NCI-H446 treated with DMSO at 0.1 percent for 48 hours (cell line): ENCODE results near the gene HSD3B7.

ENCODE experiments used
- DNase-seq: peaks from one replicate; lab custom pipeline; 2025; lab: John Stamatoyannopoulos, UW

Gene HSD3B7

DNA sequence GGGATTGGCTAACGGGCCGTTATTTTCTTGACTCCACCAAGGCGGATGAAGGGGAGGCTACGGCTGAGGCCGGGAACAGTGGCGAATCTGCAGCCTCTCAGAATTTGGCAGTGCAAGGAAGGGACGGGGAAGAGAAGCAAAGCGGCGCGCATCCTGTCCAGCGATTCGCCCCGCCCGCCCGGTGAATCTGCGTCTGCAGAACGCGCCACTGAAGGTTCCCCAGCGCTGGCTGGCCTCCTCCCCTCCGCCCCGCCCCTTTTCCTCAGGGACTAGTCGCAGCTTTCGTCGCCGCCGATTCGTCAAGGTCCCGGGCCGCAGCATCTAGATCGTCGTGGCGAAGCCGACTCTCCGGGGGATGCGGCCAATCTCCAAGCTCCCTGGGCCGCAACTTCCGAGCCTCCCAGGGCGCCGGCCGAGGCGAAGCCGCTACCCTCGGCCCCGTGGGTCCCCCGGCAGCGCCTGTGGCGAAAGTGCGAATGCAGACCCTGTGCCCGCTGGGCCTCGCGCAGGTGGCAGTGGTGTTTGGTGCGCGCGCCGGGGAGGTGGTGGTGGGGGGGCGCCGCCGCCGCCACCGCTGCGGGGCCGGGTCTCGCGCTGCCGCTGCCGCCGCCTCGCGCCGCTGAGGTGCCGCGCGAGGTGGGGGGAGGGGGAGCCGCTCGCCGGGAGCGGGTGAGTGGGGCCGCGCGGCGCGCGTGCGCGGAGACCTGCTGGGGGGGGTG is 27.4 kb upstream of the HSD3B7 start, which contains the start of gene SETD1A:
TSS of gene SETD1A (plus strand) at position 299 of the 719 bp plus-strand sequence. CDS start 978 bp downstream, outside the sequence.
- DNase-seq: peak; percentile 84

DNA sequence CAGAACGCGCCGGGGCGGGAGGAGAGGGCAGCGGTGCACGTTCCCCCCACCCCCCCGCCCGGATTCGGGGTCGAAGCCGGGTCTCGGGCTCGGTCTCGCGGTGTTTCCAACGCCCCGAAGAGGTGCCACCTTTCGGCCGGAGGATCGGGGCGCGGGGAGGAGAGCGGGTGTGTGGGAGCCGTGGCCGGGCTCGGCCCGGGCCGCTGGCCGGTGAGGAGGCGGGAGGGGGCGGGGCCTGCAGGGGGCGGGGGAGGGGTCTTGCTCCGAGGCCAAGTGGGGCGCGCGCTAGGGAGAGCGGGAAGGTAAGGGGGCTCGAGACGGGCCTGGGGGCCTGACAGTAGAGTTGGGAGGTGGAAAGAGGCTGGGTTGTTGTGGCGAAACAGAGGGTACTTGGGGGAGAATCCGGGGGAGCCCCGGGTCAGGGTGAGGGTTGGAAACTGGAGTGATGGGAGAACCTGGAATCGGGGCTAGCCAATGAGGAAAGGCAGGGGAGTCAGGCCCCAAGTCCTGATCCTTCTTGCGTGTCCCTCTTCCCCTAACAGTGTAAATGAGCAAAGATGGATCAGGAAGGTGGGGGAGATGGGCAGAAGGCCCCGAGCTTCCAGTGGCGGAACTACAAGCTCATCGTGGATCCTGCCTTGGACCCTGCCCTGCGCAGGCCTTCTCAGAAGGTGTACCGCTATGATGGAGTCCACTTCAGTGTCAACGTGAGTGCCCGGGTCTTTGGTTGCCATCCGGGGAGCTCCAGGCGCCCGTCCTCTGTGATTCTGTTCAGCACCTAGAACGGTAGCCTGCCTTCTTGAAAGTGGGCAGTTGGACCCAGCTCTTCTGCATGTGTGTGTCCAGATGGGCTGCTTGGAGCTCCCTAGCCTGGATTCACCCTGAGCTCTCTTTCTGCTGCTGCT is 26.6 kb upstream of the HSD3B7 start:
- no peak for DNase-seq

DNA sequence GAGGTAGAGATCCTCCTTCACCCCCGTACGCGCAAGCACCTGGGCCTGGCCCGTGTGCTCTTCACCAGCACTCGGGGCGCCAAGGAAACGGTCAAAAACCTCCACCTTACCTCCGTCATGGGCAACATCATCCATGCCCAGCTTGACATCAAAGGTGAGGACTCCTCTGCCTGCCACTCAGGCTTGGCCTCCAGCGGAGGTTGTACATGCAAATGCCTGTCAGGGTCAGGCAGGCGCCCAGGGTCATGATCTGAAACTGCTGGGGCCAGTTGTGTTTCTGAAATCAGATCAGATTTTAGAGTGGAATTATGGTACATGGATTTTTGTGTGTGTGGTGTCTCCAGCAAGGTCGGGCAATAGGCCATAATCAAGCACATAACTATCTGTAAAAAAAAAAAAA is 23.6 kb upstream of the HSD3B7 start:
- no peak for DNase-seq

DNA sequence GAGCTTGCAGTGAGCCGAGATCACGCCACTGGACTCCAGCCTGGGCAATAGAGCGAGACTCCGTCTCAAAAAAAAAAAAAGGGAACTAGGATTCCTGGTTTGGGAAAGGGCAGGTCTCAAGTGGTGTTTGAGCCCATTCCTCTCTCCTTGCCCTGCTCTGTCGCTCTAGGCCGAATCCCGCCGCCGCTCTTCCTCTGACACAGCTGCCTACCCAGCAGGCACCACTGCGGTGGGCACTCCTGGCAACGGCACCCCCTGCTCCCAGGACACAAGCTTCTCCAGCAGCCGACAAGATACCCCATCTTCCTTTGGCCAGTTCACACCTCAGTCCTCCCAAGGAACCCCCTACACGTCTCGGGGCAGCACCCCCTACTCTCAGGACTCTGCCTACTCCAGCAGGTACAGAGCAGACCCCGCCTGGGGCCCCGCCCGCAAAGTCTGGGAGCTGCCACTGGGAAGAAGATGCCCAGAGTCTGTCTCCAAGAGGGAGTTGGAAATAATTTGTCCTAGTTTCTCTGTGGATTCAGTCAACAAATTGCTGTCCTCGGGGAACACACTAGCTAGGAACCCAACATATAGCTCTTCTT is 21.0 kb upstream of the HSD3B7 start:
- no peak for DNase-seq

DNA sequence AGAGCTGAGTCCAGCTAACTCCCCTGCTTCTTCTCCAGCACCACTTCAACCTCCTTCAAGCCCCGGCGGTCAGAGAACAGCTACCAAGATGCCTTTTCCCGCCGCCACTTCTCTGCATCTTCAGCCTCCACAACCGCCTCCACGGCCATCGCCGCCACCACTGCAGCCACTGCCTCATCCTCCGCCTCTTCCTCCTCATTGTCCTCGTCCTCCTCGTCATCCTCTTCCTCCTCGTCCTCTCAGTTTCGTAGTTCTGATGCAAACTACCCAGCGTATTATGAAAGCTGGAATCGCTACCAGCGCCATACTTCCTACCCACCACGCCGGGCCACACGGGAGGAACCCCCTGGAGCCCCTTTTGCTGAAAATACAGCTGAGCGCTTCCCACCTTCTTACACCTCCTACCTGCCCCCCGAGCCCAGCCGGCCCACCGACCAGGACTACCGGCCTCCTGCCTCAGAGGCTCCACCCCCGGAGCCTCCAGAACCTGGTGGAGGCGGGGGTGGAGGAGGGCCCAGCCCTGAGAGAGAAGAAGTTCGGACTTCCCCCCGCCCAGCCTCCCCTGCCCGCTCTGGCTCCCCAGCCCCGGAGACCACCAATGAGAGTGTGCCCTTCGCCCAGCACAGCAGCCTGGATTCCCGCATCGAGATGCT is 20.3 kb upstream of the HSD3B7 start:
- DNase-seq: no peak

DNA sequence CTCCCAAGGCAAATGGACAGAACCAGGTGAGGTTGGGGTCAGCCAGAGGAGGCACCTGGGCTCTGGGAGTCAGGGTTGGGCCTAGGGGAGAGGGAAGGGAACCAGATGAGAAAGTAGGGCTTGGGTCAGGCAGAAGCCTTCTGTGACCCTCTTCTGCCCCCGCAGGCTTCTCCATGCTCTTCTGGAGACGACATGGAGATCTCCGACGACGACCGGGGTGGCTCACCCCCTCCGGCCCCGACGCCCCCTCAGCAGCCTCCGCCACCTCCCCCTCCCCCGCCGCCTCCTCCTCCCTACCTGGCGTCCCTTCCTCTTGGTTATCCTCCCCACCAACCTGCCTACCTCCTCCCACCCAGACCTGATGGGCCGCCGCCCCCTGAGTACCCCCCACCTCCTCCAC is 19.6 kb upstream of the HSD3B7 start:
- no peak for DNase-seq

DNA sequence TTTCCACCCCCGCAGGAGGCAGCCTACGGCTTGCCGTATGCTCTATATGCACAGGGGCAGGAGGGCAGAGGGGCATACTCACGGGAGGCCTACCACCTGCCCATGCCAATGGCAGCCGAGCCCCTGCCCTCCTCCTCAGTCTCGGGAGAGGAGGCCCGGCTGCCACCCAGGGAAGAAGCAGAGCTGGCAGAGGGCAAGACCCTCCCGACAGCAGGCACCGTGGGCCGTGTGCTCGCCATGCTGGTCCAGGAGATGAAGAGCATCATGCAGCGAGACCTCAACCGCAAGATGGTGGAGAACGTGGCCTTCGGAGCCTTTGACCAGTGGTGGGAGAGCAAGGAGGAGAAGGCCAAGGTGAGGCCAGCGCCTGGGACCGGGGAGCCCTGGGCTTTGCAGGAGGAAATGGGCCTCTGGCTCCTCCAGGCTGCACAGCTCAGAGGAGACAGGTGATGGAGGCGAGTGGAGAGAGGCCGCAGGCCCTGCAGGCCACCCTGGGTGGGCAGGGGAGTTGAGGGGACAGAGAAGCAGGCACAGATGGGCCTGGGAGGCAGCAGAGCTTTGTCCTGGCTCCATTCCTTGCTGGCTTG is 18.9 kb upstream of the HSD3B7 start:
- no peak for DNase-seq

DNA sequence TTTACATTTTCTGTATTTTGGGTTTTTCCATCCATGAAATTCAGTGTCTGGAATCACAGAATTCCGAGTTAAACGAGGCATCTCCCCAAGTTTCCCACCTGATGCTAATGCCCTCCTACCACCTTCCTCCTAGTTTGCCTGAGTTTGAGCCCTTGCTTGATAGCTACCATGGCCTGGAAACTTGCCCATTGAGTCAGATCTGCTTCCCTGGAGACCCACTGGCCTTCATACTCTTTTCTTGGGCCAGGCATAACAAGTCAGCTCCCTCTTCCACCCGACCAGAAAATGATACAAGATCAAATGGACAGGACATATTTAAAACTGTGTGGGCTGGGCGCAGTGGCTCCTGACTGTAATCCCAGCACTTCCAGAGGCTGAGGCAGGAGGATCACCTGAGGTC is 17.2 kb upstream of the HSD3B7 start:
- no peak for DNase-seq

DNA sequence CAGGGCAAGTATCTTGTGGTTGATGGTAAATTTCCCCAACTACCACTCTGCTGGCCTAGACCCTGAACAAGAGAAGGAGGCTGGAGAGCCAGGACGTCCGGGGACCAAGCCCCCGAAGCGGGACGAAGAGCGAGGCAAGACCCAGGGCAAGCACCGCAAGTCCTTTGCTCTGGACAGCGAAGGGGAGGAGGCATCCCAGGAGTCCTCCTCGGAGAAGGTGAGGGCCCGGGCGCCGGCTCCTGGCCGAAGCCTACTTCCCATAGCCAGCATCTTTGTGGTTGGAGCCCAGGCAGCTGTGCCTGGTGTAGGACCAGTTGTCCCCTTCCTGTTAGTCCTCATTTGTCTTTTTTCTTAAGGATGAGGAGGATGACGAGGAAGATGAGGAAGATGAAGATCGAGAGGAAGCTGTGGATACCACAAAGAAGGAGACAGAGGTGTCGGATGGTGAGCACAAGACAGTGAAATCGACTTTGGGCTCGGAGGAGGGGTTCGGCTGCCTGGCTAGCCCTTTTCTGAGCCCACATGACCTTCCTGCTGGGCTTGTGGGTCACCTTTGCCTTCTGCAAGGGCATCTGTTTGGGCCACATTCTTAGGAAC is 15.7 kb upstream of the HSD3B7 start:
- DNase-seq: no peak

DNA sequence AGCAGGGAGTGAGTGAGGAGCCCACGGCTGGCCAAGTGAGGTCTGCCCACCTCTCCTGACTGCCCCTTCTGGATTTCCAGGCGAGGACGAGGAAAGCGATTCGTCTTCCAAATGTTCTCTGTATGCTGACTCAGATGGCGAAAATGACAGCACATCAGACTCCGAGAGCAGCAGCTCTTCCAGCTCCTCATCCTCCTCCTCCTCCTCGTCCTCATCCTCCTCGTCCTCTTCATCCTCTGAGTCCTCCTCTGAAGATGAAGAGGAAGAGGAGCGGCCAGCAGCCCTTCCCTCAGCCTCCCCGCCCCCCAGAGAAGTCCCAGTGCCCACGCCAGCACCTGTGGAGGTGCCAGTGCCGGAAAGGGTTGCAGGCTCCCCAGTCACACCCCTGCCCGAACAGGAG is 13.7 kb upstream of the HSD3B7 start:
- no peak for DNase-seq

DNA sequence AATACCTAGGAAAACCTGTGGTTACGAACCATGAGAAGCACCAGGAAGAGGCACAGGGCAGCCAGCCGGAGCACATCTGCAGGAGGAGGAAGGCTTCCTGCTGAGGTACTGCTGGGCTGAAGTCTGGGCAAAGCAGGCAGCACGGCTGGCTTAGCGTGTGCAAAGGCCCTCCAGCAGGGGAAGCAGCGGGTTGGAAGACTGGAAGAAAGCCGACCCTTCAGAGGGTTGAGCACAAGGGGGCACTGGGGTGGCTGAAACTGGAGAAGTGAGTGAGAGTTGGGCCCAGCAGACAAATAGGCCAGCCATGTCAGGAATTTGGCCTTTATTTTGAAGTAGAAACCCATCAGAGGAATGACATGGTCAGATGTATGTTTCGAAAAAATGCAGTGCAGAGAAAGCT is 12.1 kb upstream of the HSD3B7 start:
- no peak for DNase-seq

DNA sequence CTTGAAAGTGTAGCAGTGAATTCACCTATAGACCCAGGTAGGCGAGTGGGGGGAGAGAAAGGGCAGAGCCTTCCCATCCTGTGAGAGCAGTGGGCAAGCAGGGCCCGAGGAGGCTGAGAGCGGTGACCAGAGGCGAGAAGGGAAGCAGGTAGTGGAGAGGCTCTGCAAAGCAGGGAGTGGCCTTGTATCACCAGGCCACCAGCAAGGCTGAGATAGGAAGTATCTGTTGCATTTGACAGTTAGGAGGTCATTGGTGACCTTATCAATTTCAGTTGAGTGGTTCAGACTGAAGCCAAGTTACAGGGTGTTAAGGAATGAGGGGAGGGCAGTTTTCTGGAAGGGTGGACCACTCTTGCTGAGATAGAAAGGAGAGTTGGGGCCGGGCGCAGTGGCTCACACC is 10.7 kb upstream of the HSD3B7 start:
- no peak for DNase-seq

DNA sequence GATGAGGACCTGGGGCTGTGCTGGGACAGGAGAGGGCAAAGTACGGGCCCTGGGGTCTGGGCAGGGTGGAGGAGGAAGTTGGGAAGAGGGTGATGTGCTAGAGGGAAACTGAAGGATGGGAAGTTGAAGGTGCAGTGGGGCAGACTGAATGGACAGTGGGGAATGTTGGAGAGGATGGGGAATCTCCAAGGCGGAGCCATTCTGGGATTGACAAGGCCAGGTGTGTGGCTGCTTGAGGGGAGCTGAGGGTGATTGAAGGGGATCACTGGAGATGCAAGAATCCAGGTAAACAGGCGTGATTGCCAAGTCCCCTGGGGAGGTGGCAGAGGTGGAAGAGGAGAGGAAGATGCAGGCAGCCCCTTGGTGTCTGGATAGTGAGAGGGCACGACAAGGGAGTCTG is 8.5 kb upstream of the HSD3B7 start:
- no peak for DNase-seq

DNA sequence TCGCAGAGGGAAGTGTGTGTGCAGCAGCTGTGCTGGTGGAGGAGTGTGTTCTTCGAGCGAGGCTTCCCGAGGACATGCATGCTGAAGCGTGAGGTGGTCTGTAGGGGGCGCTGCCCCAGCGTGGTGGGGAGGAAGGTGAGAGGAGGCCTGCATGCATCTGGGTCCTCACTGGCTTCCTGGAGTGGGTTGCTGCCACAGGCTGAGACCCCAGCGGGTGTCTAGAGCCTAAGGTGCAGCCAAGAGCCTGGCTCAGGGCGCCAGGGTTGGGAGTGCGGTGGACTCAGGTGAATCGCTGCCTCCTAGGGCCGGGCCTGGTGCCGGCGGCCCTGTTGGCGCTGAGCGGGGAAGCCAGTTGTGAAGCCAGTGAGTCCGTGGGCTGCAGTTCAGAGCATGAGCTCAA is 7.5 kb upstream of the HSD3B7 start:
- DNase-seq: no peak

DNA sequence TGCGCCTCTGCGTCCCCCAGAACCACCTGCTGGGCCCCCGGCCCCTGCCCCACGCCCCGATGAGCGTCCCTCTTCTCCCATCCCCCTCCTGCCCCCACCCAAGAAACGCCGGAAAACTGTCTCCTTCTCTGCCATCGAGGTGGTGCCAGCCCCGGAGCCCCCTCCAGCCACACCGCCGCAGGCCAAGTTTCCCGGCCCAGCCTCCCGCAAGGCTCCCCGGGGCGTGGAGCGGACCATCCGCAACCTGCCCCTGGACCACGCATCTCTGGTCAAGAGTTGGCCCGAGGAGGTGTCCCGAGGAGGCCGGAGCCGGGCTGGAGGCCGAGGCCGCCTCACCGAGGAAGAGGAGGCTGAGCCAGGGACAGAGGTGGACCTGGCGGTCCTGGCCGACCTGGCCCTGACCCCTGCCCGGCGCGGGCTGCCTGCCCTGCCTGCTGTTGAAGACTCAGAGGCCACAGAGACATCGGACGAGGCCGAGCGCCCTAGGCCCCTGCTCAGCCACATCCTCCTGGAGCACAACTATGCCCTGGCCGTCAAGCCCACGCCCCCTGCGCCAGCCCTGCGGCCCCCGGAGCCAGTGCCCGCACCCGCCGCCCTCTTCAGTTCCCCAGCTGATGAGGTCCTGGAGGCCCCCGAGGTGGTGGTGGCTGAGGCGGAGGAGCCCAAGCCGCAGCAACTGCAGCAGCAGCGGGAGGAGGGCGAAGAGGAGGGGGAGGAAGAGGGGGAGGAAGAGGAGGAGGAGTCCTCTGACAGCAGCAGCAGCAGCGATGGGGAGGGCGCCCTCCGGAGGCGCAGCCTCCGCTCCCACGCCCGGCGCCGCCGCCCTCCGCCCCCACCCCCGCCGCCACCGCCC is 5.6 kb upstream of the HSD3B7 start:
- no peak for DNase-seq

DNA sequence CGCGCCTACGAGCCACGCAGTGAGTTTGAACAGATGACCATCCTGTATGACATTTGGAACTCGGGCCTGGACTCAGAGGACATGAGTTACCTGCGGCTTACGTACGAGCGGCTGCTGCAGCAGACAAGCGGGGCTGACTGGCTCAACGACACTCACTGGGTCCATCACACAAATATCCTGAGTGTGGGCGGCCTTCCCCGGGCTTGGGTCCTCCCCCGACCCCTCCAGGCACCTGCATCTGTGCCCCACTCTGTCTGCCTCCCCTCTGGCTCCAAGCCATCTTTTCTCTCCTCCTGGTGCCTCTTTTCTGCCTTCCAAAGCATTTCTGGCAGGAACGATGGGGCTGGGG is 5.0 kb upstream of the HSD3B7 start:
- DNase-seq: no peak

DNA sequence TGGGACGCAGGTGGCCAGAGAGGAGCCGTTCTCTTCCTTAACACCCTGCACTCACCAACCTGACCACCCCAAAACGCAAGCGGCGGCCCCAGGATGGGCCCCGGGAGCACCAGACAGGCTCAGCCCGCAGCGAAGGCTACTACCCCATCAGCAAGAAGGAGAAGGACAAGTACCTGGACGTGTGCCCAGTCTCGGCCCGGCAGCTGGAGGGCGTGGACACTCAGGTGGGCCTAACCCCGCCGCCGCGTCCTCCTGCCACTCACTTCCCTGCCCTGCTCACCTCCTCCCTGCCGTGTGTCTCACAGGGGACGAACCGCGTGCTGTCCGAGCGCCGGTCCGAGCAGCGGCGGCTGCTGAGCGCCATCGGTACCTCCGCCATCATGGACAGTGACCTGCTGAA is 4.6 kb upstream of the HSD3B7 start:
- DNase-seq: no peak

DNA sequence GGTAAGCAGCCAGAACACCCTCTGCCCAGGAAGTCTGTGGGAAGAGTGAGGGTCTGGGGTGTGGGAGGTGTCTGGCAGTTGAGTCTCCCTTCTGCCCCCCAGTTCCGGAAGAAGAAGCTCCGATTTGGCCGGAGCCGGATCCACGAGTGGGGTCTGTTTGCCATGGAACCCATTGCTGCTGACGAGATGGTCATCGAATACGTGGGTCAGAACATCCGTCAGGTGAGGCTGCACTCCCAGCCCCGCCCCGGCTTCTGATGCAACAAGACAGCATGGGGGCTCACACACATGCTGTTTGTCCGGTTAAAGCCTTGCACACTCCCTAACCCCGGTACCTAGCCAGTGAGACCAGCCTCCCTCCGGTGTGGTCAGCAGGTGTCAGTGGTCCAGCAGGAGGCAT is 4.0 kb upstream of the HSD3B7 start:
- DNase-seq: no peak

DNA sequence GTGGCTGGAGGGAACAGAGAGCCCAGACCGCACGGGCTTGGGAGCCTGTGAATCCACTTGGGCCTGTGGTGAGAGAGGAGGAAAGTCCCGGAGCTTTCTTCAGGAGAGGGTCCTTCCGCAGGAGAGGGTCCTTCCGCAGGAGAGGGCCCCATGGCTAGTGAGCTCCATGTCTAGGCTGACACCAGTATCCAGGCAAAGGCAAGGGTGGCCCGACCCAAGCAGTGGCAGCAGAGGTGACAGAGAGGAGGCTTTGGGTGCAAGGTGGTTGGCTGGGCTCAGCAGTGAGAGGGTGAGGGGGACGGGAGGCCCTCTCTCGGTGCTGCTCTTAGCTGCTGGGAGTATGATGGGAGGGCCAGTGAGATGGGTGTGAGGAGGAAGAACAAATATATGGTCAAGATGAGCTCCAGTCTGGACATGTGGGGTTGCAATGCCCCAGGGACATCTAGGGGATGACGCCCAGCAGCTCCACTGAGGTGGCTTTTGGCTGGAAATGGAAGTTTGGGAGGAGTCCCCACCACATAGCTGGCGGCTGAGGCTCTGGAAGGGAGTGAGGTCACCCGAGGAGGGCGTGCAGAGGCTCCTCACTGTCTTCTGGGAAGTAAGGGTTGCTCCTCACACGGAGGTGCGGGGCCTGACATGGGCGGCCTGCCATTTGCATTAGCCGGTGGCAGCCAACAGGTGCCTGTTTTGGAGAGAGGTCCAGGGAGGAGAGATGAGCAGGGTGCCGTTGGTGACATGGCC is 2.3 kb upstream of the HSD3B7 start:
- no peak for DNase-seq

DNA sequence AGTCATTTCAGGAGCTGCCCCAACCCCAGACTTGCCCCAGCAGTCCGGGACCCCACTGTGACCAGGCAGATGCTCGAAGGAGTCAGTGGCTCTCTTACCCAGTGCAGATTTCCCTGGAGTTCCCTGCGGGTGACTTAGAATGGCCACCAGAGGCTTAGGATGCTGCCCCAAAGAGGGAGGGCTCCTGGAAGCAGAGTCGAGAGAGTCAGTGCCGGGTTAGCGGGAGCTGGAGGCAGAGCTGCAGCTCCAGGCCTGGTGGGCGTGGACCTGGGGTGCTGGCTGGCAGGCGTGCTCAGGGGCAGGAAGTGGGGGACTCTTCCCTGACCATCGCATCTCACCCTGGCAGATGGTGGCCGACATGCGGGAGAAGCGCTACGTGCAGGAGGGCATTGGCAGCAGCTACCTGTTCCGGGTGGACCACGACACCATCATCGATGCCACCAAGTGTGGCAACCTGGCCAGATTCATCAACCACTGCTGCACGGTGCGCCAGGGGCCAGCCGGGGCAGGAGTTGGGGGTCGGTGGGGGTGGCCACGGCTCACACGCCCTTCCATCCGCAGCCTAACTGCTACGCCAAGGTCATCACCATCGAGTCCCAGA is 1.6 kb upstream of the HSD3B7 start:
- DNase-seq: no peak
